ENCODE results near the gene REXO1. TPM values are rescaled to one million over a fixed set of nuclear protein-coding genes. Genes with fewer than 3 reads are reported as not detected.

The REXO1 gene
- total and polyA plus RNA-seq, 2 of the 13 experiments (the other 11 are each of a cell fraction or from before 2014, with no cell fraction given) = 5.0 to 11.2 TPM

- TF ChIP-seq NONO (IDR thresholded peaks at IDR 0.05) (no peak), NONO (CRISPR knock-in tag; conservative IDR thresholded peaks at IDR 0.05) (no peak), NR3C1 (CRISPR knock-in tag; IDR thresholded peaks at IDR 0.05) (no peak), ZFP62 (CRISPR knock-in tag; IDR thresholded peaks at IDR 0.05) (no peak), NFE2L2 (IDR thresholded peaks at IDR 0.05; ENCODE audit: low read length) (no peak), ZNF549 (CRISPR knock-in tag; IDR thresholded peaks at IDR 0.05) (no peak), FOSL1 (CRISPR knock-in tag; IDR thresholded peaks at IDR 0.05; ENCODE audit: borderline replicate concordance) (no peak), FOXK1 (CRISPR knock-in tag; IDR thresholded peaks at IDR 0.05; ENCODE audit: borderline replicate concordance, low read depth) (peak; percentile 78; the same call in 1 of the 2 replicates), CENPT (CRISPR knock-in tag; IDR thresholded peaks at IDR 0.05; ENCODE audit: low read depth) (no peak), ZC3H13 (CRISPR knock-in tag; IDR thresholded peaks at IDR 0.05) (no peak), ZNF747 (CRISPR knock-in tag; IDR thresholded peaks at IDR 0.05; ENCODE audit: borderline replicate concordance) (no peak), ZNF775 (CRISPR knock-in tag; IDR thresholded peaks at IDR 0.05; ENCODE audit: borderline replicate concordance) (no peak), ZFY (CRISPR knock-in tag; IDR thresholded peaks at IDR 0.05) (peak; percentile 81), FOXP1 (IDR thresholded peaks at IDR 0.05) (no peak), FOXP1 (CRISPR knock-in tag; IDR thresholded peaks at IDR 0.05) (no peak), YEATS2 (CRISPR knock-in tag; IDR thresholded peaks at IDR 0.05; ENCODE audit: borderline replicate concordance) (no peak), EHMT2 (IDR thresholded peaks at IDR 0.05; ENCODE audit: borderline replicate concordance, low read depth, low read length) (no peak), SCMH1 (CRISPR knock-in tag; IDR thresholded peaks at IDR 0.05; ENCODE audit: borderline replicate concordance) (no peak), PHB2 (IDR thresholded peaks at IDR 0.05; ENCODE audit: partially characterized antibody) (no peak), ERF (CRISPR knock-in tag; IDR thresholded peaks at IDR 0.05) (no peak), ZNF205 (CRISPR knock-in tag; IDR thresholded peaks at IDR 0.05) (no peak), ZNF33A (CRISPR knock-in tag; IDR thresholded peaks at IDR 0.05; ENCODE audit: borderline replicate concordance) (0 out of 2 replicates have a peak, but pooled peaks have one; percentile 63), MLLT10 (CRISPR knock-in tag; IDR thresholded peaks at IDR 0.05) (no peak), ZBTB7B (CRISPR knock-in tag; IDR thresholded peaks at IDR 0.05) (no peak), TEAD2 (CRISPR knock-in tag; IDR thresholded peaks at IDR 0.05) (no peak), KLF16 (CRISPR knock-in tag; IDR thresholded peaks at IDR 0.05) (no peak), RAD21 (CRISPR knock-in tag; IDR thresholded peaks at IDR 0.05) (no peak), NFYB (CRISPR knock-in tag; IDR thresholded peaks at IDR 0.05) (peak; percentile 68), ZNF138 (CRISPR knock-in tag; IDR thresholded peaks at IDR 0.05; ENCODE audit: low read depth) (no peak), ZMYM2 (CRISPR knock-in tag; IDR thresholded peaks at IDR 0.05) (no peak)
- TF ChIP-seq, protein P1, sequence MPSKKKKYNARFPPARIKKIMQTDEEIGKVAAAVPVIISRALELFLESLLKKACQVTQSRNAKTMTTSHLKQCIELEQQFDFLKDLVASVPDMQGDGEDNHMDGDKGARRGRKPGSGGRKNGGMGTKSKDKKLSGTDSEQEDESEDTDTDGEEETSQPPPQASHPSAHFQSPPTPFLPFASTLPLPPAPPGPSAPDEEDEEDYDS (CRISPR knock-in tag; IDR thresholded peaks at IDR 0.05) = no peak
- TF ChIP-seq, protein P2, sequence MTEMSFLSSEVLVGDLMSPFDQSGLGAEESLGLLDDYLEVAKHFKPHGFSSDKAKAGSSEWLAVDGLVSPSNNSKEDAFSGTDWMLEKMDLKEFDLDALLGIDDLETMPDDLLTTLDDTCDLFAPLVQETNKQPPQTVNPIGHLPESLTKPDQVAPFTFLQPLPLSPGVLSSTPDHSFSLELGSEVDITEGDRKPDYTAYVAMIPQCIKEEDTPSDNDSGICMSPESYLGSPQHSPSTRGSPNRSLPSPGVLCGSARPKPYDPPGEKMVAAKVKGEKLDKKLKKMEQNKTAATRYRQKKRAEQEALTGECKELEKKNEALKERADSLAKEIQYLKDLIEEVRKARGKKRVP (CRISPR knock-in tag; IDR thresholded peaks at IDR 0.05) = no peak
These were observed 442 bp downstream of the REXO1 start (continued) for GRCh38 chr19:1847684-1848398.

Data from HepG2 (cell line).